IMR-90 (cell line): ENCODE data around the gene NMUR2. TPM values are rescaled to one million over a fixed set of nuclear protein-coding genes. Genes with fewer than 3 reads are reported as not detected.

Experiments used
- ATAC-seq: fragments of 200-7000 bp; cut with Tn5 transposase; 2 replicates; pipeline ENCODE4 v1.9.1; 2020; ENCODE audit warnings: low read depth, mild to moderate bottlenecking, moderate library complexity
- BruUV-seq: library from RNA; stranded (reverse); fragments of 400-500 nt; replicated peaks from 2 replicates; lab custom pipeline; 2021; lab: Mats Ljungman, UMichigan
- CTCF ChIA-PET: fragments of 300-600 bp; formaldehyde crosslinking; extraction: SDS; loops from one replicate; lab custom pipeline; 2021; ENCODE audit warnings: antibody characterized with exemption; lab: Yijun Ruan, JAX
- POLR2A ChIA-PET: fragments of 300-600 bp; sonication (Branson Sonifier 250); formaldehyde crosslinking; loops from one replicate; lab custom pipeline; 2022; ENCODE audit warnings: antibody characterized with exemption; ENCODE audit not compliant: unreplicated experiment; lab: Charles Lee
- DNase-seq: peaks from one replicate; pipeline ENCODE4 v3.0.0; 2013
- H2AFZ ChIP-seq: replicated peaks from 2 replicates; pipeline ENCODE3; 2013; ENCODE audit warnings: low read length, mild to moderate bottlenecking; ENCODE audit not compliant: poor library complexity
- H2AK5ac ChIP-seq: 2 replicates; pipeline ENCODE4 v1.6.1; 2013; ENCODE audit warnings: low read depth, low read length, inconsistent platforms
- H2AK9ac ChIP-seq: replicated peaks from 2 replicates; pipeline ENCODE3; 2013; ENCODE audit warnings: mild to moderate bottlenecking, low read depth, low read length, moderate library complexity; ENCODE audit not compliant: poor library complexity
- H2BK120ac ChIP-seq: 2 replicates; pipeline ENCODE4 v1.6.1; 2013; ENCODE audit warnings: low read depth, low read length, inconsistent platforms
- H2BK15ac ChIP-seq: 3 replicates; pipeline ENCODE4 v1.6.1; 2013; ENCODE audit warnings: low read depth, low read length, inconsistent platforms
- H2BK20ac ChIP-seq: 2 replicates; pipeline ENCODE4 v1.6.1; 2013; ENCODE audit warnings: low read depth, mild to moderate bottlenecking, inconsistent platforms, low read length, moderate library complexity
- H2BK5ac ChIP-seq: 2 replicates; pipeline ENCODE4 v1.6.1; 2013; ENCODE audit warnings: mild to moderate bottlenecking, low read depth, low read length, inconsistent platforms; ENCODE audit not compliant: poor library complexity, severe bottlenecking
- H3K14ac ChIP-seq: replicated peaks from 2 replicates; pipeline ENCODE4 v1.6.1; 2013; ENCODE audit warnings: low read depth, low read length, inconsistent platforms
- H3K18ac ChIP-seq: 2 replicates; pipeline ENCODE4 v1.6.1; 2013; ENCODE audit warnings: low read depth, low read length, control low read depth
- H3K23ac ChIP-seq: 2 replicates; pipeline ENCODE4 v1.6.1; 2013; ENCODE audit warnings: low read depth, low read length, inconsistent platforms
- H3K27ac ChIP-seq: 2 replicates; pipeline ENCODE4 v1.5.1; 2013; ENCODE audit warnings: mild to moderate bottlenecking, control low read depth, low read length; ENCODE audit not compliant: insufficient read depth
- H3K27me3 ChIP-seq: 2 replicates; pipeline ENCODE4 v1.6.1; 2013; ENCODE audit warnings: low read length; ENCODE audit not compliant: control insufficient read depth, insufficient read depth
- H3K36me3 ChIP-seq: 2 replicates; pipeline ENCODE4 v1.6.1; 2013; ENCODE audit warnings: low read length, mixed read lengths; ENCODE audit not compliant: control insufficient read depth, insufficient read depth
- H3K4ac ChIP-seq: 2 replicates; pipeline ENCODE4 v1.6.1; 2013; ENCODE audit warnings: low read depth, low read length, inconsistent platforms
- H3K4me1 ChIP-seq: 2 replicates; pipeline ENCODE4 v1.6.1; 2013; ENCODE audit warnings: low read length, mixed read lengths; ENCODE audit not compliant: control insufficient read depth, insufficient read depth
- H3K4me2 ChIP-seq: 2 replicates; pipeline ENCODE4 v1.6.1; 2013; ENCODE audit warnings: low read depth, mild to moderate bottlenecking, control low read depth, low read length, moderate library complexity
- H3K4me3 ChIP-seq: 2 replicates; pipeline ENCODE4 v1.5.1; 2013; ENCODE audit warnings: low read depth, mild to moderate bottlenecking, control low read depth, low read length, moderate library complexity; ENCODE audit not compliant: insufficient read depth
- H3K56ac ChIP-seq: 2 replicates; pipeline ENCODE4 v1.6.1; 2013; ENCODE audit warnings: low read length, inconsistent platforms; ENCODE audit not compliant: insufficient read depth; ENCODE audit errors: extremely low read depth
- H3K79me1 ChIP-seq, 2 experiments: 2 replicates each; pipeline ENCODE4 v1.6.1; 2013; ENCODE audit warnings: low read length in 2 of 2, inconsistent platforms in 1 of 2, low read depth in 1 of 2
- H3K9ac ChIP-seq: 2 replicates; pipeline ENCODE4 v1.6.1; 2013; ENCODE audit warnings: low read depth, low read length, control low read depth
- H3K9me1 ChIP-seq: 2 replicates; pipeline ENCODE4 v1.6.1; 2013; ENCODE audit warnings: low read length, inconsistent platforms; ENCODE audit not compliant: insufficient read depth
- H3K9me3 ChIP-seq: 2 replicates; pipeline ENCODE4 v1.6.1; 2013; ENCODE audit warnings: low read length; ENCODE audit not compliant: control insufficient read depth, insufficient read depth
- H4K20me1 ChIP-seq: 2 replicates; pipeline ENCODE4 v1.6.1; 2013; ENCODE audit warnings: low read length, inconsistent platforms; ENCODE audit not compliant: insufficient read depth
- H4K5ac ChIP-seq: 2 replicates; pipeline ENCODE4 v1.6.1; 2013; ENCODE audit warnings: mild to moderate bottlenecking, low read depth, low read length, control low read depth
- H4K8ac ChIP-seq, 2 experiments: 2 replicates each; pipeline ENCODE4 v1.6.1; 2013; ENCODE audit warnings: low read depth in 2 of 2, low read length in 2 of 2, control low read depth in 1 of 2, inconsistent platforms in 1 of 2
- H4K91ac ChIP-seq: 2 replicates; pipeline ENCODE4 v1.6.1; 2013; ENCODE audit warnings: low read depth, low read length, inconsistent platforms; ENCODE audit not compliant: insufficient read depth
- CEBPB ChIP-seq: IDR thresholded peaks from 2 replicates; pipeline ENCODE4 v1.6.1; 2012; ENCODE audit warnings: low read depth, low read length, improper control_type of control experiment
- CHD1 ChIP-seq: IDR thresholded peaks from 2 replicates; pipeline ENCODE4 v1.6.1; 2012; ENCODE audit warnings: low read depth, low read length, improper control_type of control experiment
- ELK1 ChIP-seq: fragments of 150-350 bp; IDR thresholded peaks from 2 replicates; pipeline ENCODE4 v1.6.1; 2016; ENCODE audit warnings: low read depth, mild to moderate bottlenecking, low read length, moderate library complexity, borderline replicate concordance
- FOS ChIP-seq: fragments of 150-350 bp; IDR thresholded peaks from 2 replicates; pipeline ENCODE4 v1.6.1; 2016; ENCODE audit warnings: low read depth, low read length
- MAFK ChIP-seq: IDR thresholded peaks from 2 replicates; pipeline ENCODE4 v1.6.1; 2012; ENCODE audit warnings: low read depth, low read length, improper control_type of control experiment
- MXI1 ChIP-seq: IDR thresholded peaks from 2 replicates; pipeline ENCODE4 v1.6.1; 2012; ENCODE audit warnings: low read depth, mild to moderate bottlenecking, low read length, moderate library complexity, borderline replicate concordance
- POLR2A ChIP-seq: IDR thresholded peaks from 2 replicates; pipeline ENCODE4 v1.6.1; 2012; ENCODE audit warnings: mild to moderate bottlenecking, low read depth, low read length
- WGBS, 2 experiments: methylation state at CpG; one replicate each; pipeline versions ENCODE4 v1.1.5 to v1.1.7; 2013; ENCODE audit warnings: missing lambda C conversion rate in 2 of 2; ENCODE audit not compliant: insufficient read length in 1 of 2; ENCODE audit errors: extremely low coverage in 2 of 2; 5-methylcytosine and 5-hydroxymethylcytosine counted together
- dilution Hi-C: fragments of 300-500 bp; cut with HindIII; formaldehyde crosslinking; loops from one replicate; pipeline ENCODE4 v1.14.3; 2018; ENCODE audit warnings: low sequenced_read_pairs; ENCODE audit not compliant: unreplicated experiment
- in situ Hi-C: fragments of 300-500 bp; cut with MboI; formaldehyde crosslinking; loops from 3 replicates; pipeline ENCODE4 v1.14.3; 2019; ENCODE audit warnings: low sequenced_read_pairs, inconsistent platforms, mixed read lengths
- intact Hi-C: fragments of 100-400 bp; cut with micrococcal nuclease; formaldehyde crosslinking; loops from 2 replicates; pipeline ENCODE4 v1.10.0; 2022
- polyA plus RNA-seq, 3 experiments: library from polyadenylated mRNA; depleted of rRNA; stranded (reverse); fragments of >200 nt; gene quantifications; 2 replicates each; pipeline ENCODE4 v1.2.3, GENCODE V29; 2012; ENCODE audit warnings: low replicate concordance in 1 of 3
- total RNA-seq: library from RNA; depleted of rRNA; stranded (reverse); fragments of >200 nt; gene quantifications from 2 replicates; pipeline ENCODE4 v1.2.3, GENCODE V29; 2012

NMUR2 gene
- total and polyA plus RNA-seq, 2 of the 4 experiments (the other 2 are of a cell fraction) = not detected

DNA sequence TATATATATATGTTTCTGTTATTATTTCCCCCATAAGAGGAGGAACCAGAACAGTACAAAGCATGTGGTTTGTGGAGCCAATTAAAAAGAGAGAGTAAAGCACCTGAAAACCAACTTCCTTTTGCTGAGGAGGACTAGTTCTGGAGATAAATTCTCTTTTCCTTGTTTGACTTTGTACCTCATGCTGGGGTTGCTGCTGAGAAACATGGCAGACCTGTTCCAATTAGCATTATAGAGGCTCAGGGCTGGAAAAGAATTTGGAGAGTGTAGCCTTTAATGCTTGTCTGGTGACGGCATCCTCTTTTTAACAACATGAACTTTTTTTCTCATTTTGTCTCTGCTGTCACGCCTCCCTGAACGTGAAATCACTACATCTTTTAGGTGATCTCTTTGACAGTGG, 32.8 kb upstream of the NMUR2 start:
- intact Hi-C loops (no loop called here), in situ Hi-C loops (no loop called here), dilution Hi-C loops (no loop called here)
- Histone ChIP-seq H3K27ac (no peak overlapping the region), H3K14ac (no peak overlapping the region), H3K9me1 (no peaks in the 10 kb centered on the region), H3K9ac (no peak overlapping the region), H3K27me3 (no peaks in the 10 kb centered on the region), H2AK5ac (no peak overlapping the region), H4K20me1 (no peaks in the 10 kb centered on the region), H2AK9ac (no peak overlapping the region), H4K8ac (no peak overlapping the region), H3K23ac (no peak overlapping the region), H3K4me1 (no peaks in the 10 kb centered on the region), H3K36me3 (no peaks in the 10 kb centered on the region), H3K4me3 (no peak overlapping the region), H3K79me1 (no peaks in the 10 kb centered on the region), H2BK15ac (no peak overlapping the region), H3K56ac (no peak overlapping the region), H3K4me2 (no peak overlapping the region), H4K91ac (no peak overlapping the region), H2BK120ac (no peak overlapping the region), H2BK5ac (no peak overlapping the region), H4K5ac (no peak overlapping the region), H2BK20ac (no peak overlapping the region), H3K18ac (no peak overlapping the region), H2AFZ (no peak overlapping the region), H3K4ac (no peak overlapping the region), H3K9me3 (peaks cover 2% of the 10 kb centered on the region; the same call in 1 of the 2 replicates)
- WGBS, 2 experiments = 13% methylated on average over 3 of the region's 3 CpGs; no CpG with 5 or more reads in 1 of the 2 experiments
- CTCF ChIA-PET = no interaction called here
- no TSS peak for BruUV-seq
- TF ChIP-seq ELK1 = no peak
- TF ChIP-seq CEBPB = no peak
- no peak for TF ChIP-seq MAFK
- TF ChIP-seq POLR2A = no peak
- no peak for TF ChIP-seq MXI1
- TF ChIP-seq CHD1 = no peak
- no peak for TF ChIP-seq FOS
- DNase-seq (no peak), ATAC-seq (no peak)
- POLR2A ChIA-PET = no interaction called here
